T follicular helper cell (primary cell): ENCODE measurements around the gene SIPA1L2.

Source experiments
- DNase-seq: peaks from one replicate; pipeline ENCODE4 v3.0.0-alpha.2; 2020; ENCODE audit warnings: low read depth
- total RNA-seq, 2 experiments: gene quantifications; one replicate each; lab custom pipeline; 2026; lab: John Stamatoyannopoulos, UW

SIPA1L2 gene, protein sequence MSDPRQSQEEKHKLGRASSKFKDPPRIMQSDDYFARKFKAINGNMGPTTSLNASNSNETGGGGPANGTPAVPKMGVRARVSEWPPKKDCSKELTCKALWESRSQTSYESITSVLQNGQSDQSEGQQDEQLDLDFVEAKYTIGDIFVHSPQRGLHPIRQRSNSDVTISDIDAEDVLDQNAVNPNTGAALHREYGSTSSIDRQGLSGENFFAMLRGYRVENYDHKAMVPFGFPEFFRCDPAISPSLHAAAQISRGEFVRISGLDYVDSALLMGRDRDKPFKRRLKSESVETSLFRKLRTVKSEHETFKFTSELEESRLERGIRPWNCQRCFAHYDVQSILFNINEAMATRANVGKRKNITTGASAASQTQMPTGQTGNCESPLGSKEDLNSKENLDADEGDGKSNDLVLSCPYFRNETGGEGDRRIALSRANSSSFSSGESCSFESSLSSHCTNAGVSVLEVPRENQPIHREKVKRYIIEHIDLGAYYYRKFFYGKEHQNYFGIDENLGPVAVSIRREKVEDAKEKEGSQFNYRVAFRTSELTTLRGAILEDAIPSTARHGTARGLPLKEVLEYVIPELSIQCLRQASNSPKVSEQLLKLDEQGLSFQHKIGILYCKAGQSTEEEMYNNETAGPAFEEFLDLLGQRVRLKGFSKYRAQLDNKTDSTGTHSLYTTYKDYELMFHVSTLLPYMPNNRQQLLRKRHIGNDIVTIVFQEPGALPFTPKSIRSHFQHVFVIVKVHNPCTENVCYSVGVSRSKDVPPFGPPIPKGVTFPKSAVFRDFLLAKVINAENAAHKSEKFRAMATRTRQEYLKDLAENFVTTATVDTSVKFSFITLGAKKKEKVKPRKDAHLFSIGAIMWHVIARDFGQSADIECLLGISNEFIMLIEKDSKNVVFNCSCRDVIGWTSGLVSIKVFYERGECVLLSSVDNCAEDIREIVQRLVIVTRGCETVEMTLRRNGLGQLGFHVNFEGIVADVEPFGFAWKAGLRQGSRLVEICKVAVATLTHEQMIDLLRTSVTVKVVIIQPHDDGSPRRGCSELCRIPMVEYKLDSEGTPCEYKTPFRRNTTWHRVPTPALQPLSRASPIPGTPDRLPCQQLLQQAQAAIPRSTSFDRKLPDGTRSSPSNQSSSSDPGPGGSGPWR (N-terminal part only)
- 6.1 to 76.7 reads per million in 2 experiments for total RNA-seq

- DNase-seq: peak; percentile 77
Observed at GRCh38 chr1:232630047-232630893, at the start of gene SIPA1L2. SIPA1L2 (minus strand) TSS chr1:232630133; CDS start chr1:232515339, 114,794 bp downstream.

DNA sequence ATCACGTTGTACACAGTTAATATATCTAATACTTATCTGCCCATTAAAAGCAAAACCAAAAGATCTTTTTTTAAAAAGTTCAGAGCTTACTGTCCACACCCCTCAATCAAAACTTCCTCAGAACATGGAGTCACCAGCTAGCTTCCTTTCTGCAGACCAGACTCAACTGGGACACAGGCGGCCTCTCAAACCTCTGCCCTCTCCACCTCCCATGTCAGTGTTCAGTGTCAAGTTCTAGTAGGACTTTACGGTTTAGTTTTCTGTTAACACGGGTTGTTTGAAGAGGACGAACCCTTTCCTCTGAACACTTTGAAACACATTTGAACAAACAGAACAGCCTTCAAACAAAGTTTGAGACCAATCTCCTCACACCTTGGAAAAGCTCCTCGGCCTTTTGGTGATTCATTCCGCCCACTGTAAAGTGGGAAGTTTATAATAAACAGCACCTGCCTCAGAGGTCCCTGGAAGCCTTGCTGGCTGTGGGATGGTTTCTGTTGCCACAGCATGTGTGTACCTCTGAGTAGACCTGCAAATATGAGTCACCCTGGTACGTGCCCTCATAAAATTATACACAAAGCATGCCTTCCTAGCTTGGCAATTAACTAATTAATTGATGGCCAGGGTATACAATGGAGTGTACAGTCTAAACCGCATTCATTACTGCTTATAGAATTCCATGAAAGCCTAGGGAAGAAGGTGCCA lies 48.4 kb upstream of the SIPA1L2 start:
- no peak for DNase-seq

- no peak for DNase-seq
Observed at GRCh38 chr1:232676307-232676706, 46.4 kb upstream of the SIPA1L2 start.

- DNase-seq: no peak
Observed at GRCh38 chr1:232675898-232676297, 46.0 kb upstream of the SIPA1L2 start.

DNA sequence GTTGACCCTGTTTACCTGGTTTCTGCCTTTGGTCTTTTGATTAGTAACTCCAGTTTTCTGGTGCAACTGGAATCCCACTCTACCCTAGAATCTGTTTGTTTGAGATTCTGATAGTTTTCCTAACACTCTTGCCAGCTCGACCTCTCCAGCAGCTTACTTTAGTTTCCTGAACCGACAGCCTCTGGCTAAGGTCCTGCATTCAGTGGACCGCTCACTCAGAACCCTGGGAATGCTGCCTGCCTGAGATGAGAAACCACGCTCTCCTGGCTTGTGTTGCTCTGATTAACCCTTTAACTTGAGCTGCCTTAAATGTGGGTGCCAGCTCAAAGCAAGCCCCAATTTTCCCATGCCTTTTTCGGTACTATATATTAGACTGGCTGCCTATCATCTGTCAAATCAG lies 45.3 kb upstream of the SIPA1L2 start:
- no peak for DNase-seq

DNA sequence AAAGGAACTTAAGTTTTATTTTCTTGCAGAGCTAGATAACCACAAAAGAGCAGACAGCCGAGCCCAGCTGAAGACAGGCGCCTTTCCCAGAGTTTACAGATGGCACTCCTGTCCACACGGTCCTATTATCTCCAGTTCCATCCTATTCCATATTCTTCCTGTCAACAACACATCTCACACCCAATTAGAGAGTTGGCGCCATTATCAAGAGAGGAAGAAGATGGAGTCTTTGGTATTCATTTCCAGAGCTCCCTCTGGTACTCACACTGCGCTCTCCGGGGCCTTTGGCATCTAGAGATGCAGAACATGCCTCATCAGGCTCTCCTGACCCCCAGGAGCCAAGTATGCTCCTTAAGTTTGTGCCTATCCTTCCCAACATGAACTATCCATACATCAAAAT lies 43.3 kb upstream of the SIPA1L2 start:
- no peak for DNase-seq

- DNase-seq: no peak
Observed at GRCh38 chr1:232669981-232670747, 40.2 kb upstream of the SIPA1L2 start.

- DNase-seq: no peak
Observed at GRCh38 chr1:232667778-232668165, 37.8 kb upstream of the SIPA1L2 start.

GRCh38 chr1:232667094-232667777 lies 37.3 kb upstream of the SIPA1L2 start:
- no peak for DNase-seq

- no peak for DNase-seq
Observed at GRCh38 chr1:232664844-232665777, 35.2 kb upstream of the SIPA1L2 start.

DNA sequence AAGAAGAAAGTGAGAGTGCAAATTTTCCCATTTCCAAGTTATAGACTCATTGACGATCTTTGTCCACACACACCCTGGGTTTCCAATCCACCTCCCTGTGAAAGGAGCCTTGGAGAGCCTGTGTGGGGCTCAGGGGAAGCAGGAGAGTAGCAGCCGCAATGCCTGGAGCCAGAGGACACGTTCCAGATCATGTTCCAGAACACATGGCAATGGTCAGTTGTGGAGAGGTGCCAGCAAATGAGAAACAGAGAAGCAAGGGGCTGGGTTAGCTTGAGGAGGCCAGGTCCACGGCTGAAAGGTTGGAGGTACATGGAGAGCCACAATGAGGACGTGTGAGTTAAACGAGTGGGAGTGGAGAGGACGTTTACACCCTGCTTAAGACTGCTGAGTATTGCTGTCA lies 33.0 kb upstream of the SIPA1L2 start:
- no peak for DNase-seq

GRCh38 chr1:232658386-232658785 lies 28.5 kb upstream of the SIPA1L2 start:
- DNase-seq: no peak

- no peak for DNase-seq
Observed at GRCh38 chr1:232657426-232658005, 27.6 kb upstream of the SIPA1L2 start.

GRCh38 chr1:232655746-232656085 lies 25.8 kb upstream of the SIPA1L2 start:
- no peak for DNase-seq

DNA sequence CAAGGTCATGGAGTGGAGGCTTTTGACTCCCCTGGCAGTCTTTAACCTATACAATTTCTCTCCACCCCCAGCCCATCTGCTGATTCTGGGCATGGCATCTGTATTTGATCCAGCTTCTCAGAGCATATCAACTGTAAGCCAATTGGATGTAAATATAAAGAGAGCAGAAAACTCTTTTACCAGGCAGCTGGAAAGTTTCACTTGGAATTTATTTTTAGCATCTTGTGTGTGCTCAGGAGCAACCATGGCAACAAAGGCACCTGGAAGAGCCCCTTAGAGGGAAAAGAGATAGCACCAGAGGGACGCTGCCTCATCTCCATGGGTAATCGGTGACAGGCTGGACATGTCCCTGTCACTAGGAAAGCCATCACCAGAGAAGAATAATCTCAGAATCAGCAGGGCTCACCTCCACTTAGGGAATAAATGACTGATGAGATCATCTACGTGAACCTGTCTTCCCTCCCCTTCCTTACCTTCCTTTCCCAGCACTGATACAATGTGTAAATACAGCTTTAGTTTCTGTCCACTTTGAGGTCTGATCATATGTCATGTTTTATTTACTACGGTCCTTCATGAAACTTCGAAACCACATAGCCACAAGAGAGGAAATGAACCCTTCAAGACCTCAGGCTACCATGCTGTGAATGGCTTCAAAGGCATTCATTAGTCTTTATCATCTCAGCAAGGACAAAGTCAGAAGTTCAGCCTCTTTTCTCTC lies 25.3 kb upstream of the SIPA1L2 start:
- no peak for DNase-seq

GRCh38 chr1:232653789-232654188 lies 23.9 kb upstream of the SIPA1L2 start:
- no peak for DNase-seq

DNA sequence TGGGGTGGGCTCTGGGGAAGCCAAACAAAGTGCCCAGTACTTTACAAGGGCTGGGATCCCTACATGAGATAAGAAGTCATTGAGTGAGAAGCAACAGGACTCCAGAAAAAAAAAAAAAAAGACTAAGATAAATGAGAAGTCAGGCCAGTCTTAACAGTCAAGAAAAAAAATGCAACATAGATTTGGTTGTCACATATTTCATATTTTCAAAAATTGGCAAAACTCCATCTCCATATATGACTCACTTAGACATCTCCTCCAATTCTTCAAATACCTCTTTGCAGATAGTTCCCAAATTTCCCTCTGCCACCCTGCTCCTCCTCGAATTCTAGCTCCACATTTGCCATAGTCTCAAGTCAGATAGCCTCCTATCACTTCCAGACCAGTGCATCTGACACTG lies 20.9 kb upstream of the SIPA1L2 start:
- no peak for DNase-seq
